ENCODE results near the gene SLC15A4. TPM values are rescaled to one million over a fixed set of nuclear protein-coding genes. Genes with fewer than 3 reads are reported as not detected.

SLC15A4 gene
- total RNA-seq, 2 donors from 2014 or later, result 28.2 to 39.5 TPM

GRCh38 chr12:128803788-128804187 is 20.0 kb downstream of the SLC15A4 start:
- Histone ChIP-seq H3K27me3 (ENCODE audit: control insufficient read depth, insufficient read depth, low read length, poor library complexity, severe bottlenecking) (no peaks in the 10 kb centered on the region), H3K4me1 (ENCODE audit: control insufficient read depth, insufficient read depth, low read length) (no peaks in the 10 kb centered on the region), H3K27ac (ENCODE audit: low read depth, low read length) (no peak overlapping the region), H3K4me3 (ENCODE audit: low read length) (no peak overlapping the region), H3K36me3 (ENCODE audit: control insufficient read depth, insufficient read depth, low read length) (peaks cover 85% of the 10 kb centered on the region), H3K9ac (ENCODE audit: extremely low read depth, low read length, poor library complexity, severe bottlenecking) (no peak overlapping the region), H3K9me3 (ENCODE audit: control insufficient read depth, low read length) (no peaks in the 10 kb centered on the region)
- Mint-ChIP-seq H3K36me3 (ENCODE audit: low read depth) (peaks cover 77% of the 10 kb centered on the region), H3K4me3 (no peak overlapping the region), H3K4me1 (peaks cover 3% of the 10 kb centered on the region), H3K27me3 (ENCODE audit: insufficient read depth) (no peaks in the 10 kb centered on the region), H3K27ac (no peak overlapping the region), H3K9me3 (no peaks in the 10 kb centered on the region)
- no peak for DNase-seq
- WGBS, 2 experiments (ENCODE audit: insufficient coverage in 1 of 2, insufficient read length in 1 of 2), result 96% methylated on average over 8 to 9 of the region's 9 CpGs
- TF ChIP-seq CTCF (conservative IDR thresholded peaks at IDR 0.05), result no peak

GRCh38 chr12:128802756-128803155 is 21.0 kb downstream of the SLC15A4 start:
- Histone ChIP-seq H3K4me3 (ENCODE audit: low read length) (no peak overlapping the region), H3K4me1 (ENCODE audit: control insufficient read depth, insufficient read depth, low read length) (peaks cover 7% of the 10 kb centered on the region), H3K27ac (ENCODE audit: low read depth, low read length) (no peak overlapping the region), H3K9me3 (ENCODE audit: control insufficient read depth, low read length) (no peaks in the 10 kb centered on the region), H3K9ac (ENCODE audit: extremely low read depth, low read length, poor library complexity, severe bottlenecking) (no peak overlapping the region), H3K27me3 (ENCODE audit: control insufficient read depth, insufficient read depth, low read length, poor library complexity, severe bottlenecking) (no peaks in the 10 kb centered on the region), H3K36me3 (ENCODE audit: control insufficient read depth, insufficient read depth, low read length) (peaks cover 85% of the 10 kb centered on the region)
- no peak overlapping the region for H3K4me3 Mint-ChIP-seq
- H3K27ac Mint-ChIP-seq, result no peak overlapping the region
- no peak for TF ChIP-seq CTCF (conservative IDR thresholded peaks at IDR 0.05)
- no peaks in the 10 kb centered on the region for H3K27me3 Mint-ChIP-seq (ENCODE audit: insufficient read depth)
- H3K4me1 Mint-ChIP-seq, result peaks cover 10% of the 10 kb centered on the region
- no peaks in the 10 kb centered on the region for H3K9me3 Mint-ChIP-seq
- peaks cover 77% of the 10 kb centered on the region for H3K36me3 Mint-ChIP-seq (ENCODE audit: low read depth)
- no peak for DNase-seq
- 94 to 95% methylated on average over 12 to 13 of the region's 13 CpGs for WGBS, 2 experiments (ENCODE audit: insufficient coverage in 1 of 2, insufficient read length in 1 of 2)

- TF ChIP-seq CTCF (conservative IDR thresholded peaks at IDR 0.05), result no peak
- Histone ChIP-seq H3K4me3 (ENCODE audit: low read length) (no peak overlapping the region), H3K9me3 (ENCODE audit: control insufficient read depth, low read length) (no peaks in the 10 kb centered on the region), H3K27ac (ENCODE audit: low read depth, low read length) (no peak overlapping the region), H3K4me1 (ENCODE audit: control insufficient read depth, insufficient read depth, low read length) (peaks cover 15% of the 10 kb centered on the region), H3K9ac (ENCODE audit: extremely low read depth, low read length, poor library complexity, severe bottlenecking) (no peak overlapping the region), H3K36me3 (ENCODE audit: control insufficient read depth, insufficient read depth, low read length) (peaks cover 83% of the 10 kb centered on the region), H3K27me3 (ENCODE audit: control insufficient read depth, insufficient read depth, low read length, poor library complexity, severe bottlenecking) (no peaks in the 10 kb centered on the region)
- H3K36me3 Mint-ChIP-seq (ENCODE audit: low read depth), result peaks cover 78% of the 10 kb centered on the region
- no peaks in the 10 kb centered on the region for H3K9me3 Mint-ChIP-seq
- no peak for DNase-seq
- H3K4me1 Mint-ChIP-seq, result peaks cover 18% of the 10 kb centered on the region
- no peak overlapping the region for H3K27ac Mint-ChIP-seq
- no peak overlapping the region for H3K4me3 Mint-ChIP-seq
- 92% methylated on average over 8 of the region's 8 CpGs for WGBS, 2 experiments (ENCODE audit: insufficient coverage in 1 of 2, insufficient read length in 1 of 2)
- no peaks in the 10 kb centered on the region for H3K27me3 Mint-ChIP-seq (ENCODE audit: insufficient read depth)
These were observed 21.8 kb downstream of the SLC15A4 start for GRCh38 chr12:128801879-128802391.
